Neuronal stem cell (in vitro differentiated cells): ENCODE measurements around the gene PRDM11.

ENCODE experiments used
- DNase-seq: peaks from one replicate; pipeline ENCODE4 v3.0.0-alpha.2; 2013; ENCODE audit warnings: low spot score
- H2AFZ ChIP-seq: one replicate; pipeline ENCODE4 v1.6.1; 2013; ENCODE audit warnings: mild to moderate bottlenecking, low read length, inconsistent platforms
- H2AK5ac ChIP-seq: 2 replicates; pipeline ENCODE4 v1.6.1; 2013; ENCODE audit warnings: low read depth, mild to moderate bottlenecking, inconsistent platforms, low read length, moderate library complexity, mixed read lengths
- H2BK120ac ChIP-seq: 2 replicates; pipeline ENCODE4 v1.6.1; 2013; ENCODE audit warnings: low read depth, mild to moderate bottlenecking, inconsistent platforms, low read length, moderate library complexity, mixed read lengths
- H2BK12ac ChIP-seq: one replicate; pipeline ENCODE4 v1.6.1; 2013; ENCODE audit warnings: low read length, inconsistent platforms
- H2BK15ac ChIP-seq: 2 replicates; pipeline ENCODE4 v1.6.1; 2013; ENCODE audit warnings: mild to moderate bottlenecking, low read length, inconsistent platforms, mixed read lengths
- H2BK5ac ChIP-seq: one replicate; pipeline ENCODE4 v1.6.1; 2013; ENCODE audit warnings: inconsistent platforms, mild to moderate bottlenecking, low read length, moderate library complexity
- H3K14ac ChIP-seq: one replicate; pipeline ENCODE4 v1.6.1; 2013; ENCODE audit warnings: low read length, inconsistent platforms
- H3K18ac ChIP-seq: 2 replicates; pipeline ENCODE4 v1.6.1; 2013; ENCODE audit warnings: low read length, inconsistent platforms
- H3K23ac ChIP-seq: 2 replicates; pipeline ENCODE4 v1.6.1; 2013; ENCODE audit warnings: low read depth, mild to moderate bottlenecking, mixed read lengths, low read length, inconsistent platforms; ENCODE audit not compliant: poor library complexity
- H3K27ac ChIP-seq: replicated peaks from 3 replicates; pipeline ENCODE4 v1.5.1; 2013; ENCODE audit warnings: low read length, inconsistent platforms
- H3K27me3 ChIP-seq, 3 experiments: 2 replicates each; pipeline ENCODE4 v1.6.1; 2013; ENCODE audit warnings: low read length in 3 of 3, mild to moderate bottlenecking in 2 of 3, inconsistent platforms in 1 of 3, low read depth in 1 of 3, mixed read lengths in 1 of 3, moderate library complexity in 1 of 3; ENCODE audit not compliant: control insufficient read depth in 3 of 3, insufficient read depth in 3 of 3
- H3K36me3 ChIP-seq, 2 donors: replicated peaks in 1 of 2; 2 replicates each; pipeline ENCODE4 v1.6.1; 2013; ENCODE audit warnings: low read length in 2 of 2; ENCODE audit not compliant: control insufficient read depth in 2 of 2, insufficient read depth in 2 of 2
- H3K4ac ChIP-seq: 2 replicates; pipeline ENCODE4 v1.6.1; 2013; ENCODE audit warnings: inconsistent platforms, mild to moderate bottlenecking, low read length, moderate library complexity
- H3K4me1 ChIP-seq, 2 donors: 1 replicate in 1 of 2; 2 replicates in 1 of 2; pipeline ENCODE4 v1.6.1; 2013; ENCODE audit warnings: low read length in 2 of 2, low read depth in 1 of 2; ENCODE audit not compliant: control insufficient read depth in 2 of 2, insufficient read depth in 1 of 2
- H3K4me2 ChIP-seq: one replicate; pipeline ENCODE4 v1.6.1; 2013; ENCODE audit warnings: mild to moderate bottlenecking, low read length, inconsistent platforms; ENCODE audit not compliant: insufficient read depth, poor library complexity, severe bottlenecking
- H3K4me3 ChIP-seq, 2 donors: 2 replicates each; pipeline ENCODE4 v1.5.1; 2013; ENCODE audit warnings: low read length in 2 of 2, mild to moderate bottlenecking in 2 of 2, inconsistent platforms in 1 of 2, moderate library complexity in 1 of 2
- H3K79me1 ChIP-seq: one replicate; pipeline ENCODE4 v1.6.1; 2013; ENCODE audit warnings: low read depth, mild to moderate bottlenecking, inconsistent platforms, low read length, moderate library complexity
- H3K9ac ChIP-seq: one replicate; pipeline ENCODE4 v1.6.1; 2013; ENCODE audit warnings: mild to moderate bottlenecking, low read depth, low read length, inconsistent platforms; ENCODE audit not compliant: poor library complexity
- H3K9me3 ChIP-seq, 2 donors: replicated peaks in 1 of 2; 2 replicates each; pipeline versions ENCODE3 to v1.6.1; 2013; ENCODE audit warnings: low read length in 2 of 2, mild to moderate bottlenecking in 2 of 2, inconsistent platforms in 1 of 2, low read depth in 1 of 2, mixed read lengths in 1 of 2, moderate library complexity in 1 of 2; ENCODE audit not compliant: control insufficient read depth in 2 of 2, insufficient read depth in 1 of 2
- H4K8ac ChIP-seq: one replicate; pipeline ENCODE4 v1.6.1; 2013; ENCODE audit warnings: low read depth, mild to moderate bottlenecking, inconsistent platforms, low read length, moderate library complexity
- H4K91ac ChIP-seq: one replicate; pipeline ENCODE4 v1.6.1; 2013; ENCODE audit warnings: low read length, low read depth, mild to moderate bottlenecking, inconsistent platforms; ENCODE audit not compliant: poor library complexity
- WGBS, 2 donors: extraction: QIAGEN DNeasy Blood & Tissue Kit; methylation state at CpG; one replicate each; pipeline ENCODE4 v1.1.7; 2013; ENCODE audit warnings: missing lambda C conversion rate in 2 of 2, mixed read lengths in 1 of 2; ENCODE audit not compliant: insufficient read length in 2 of 2, insufficient replicate concordance in 1 of 2; ENCODE audit errors: extremely low coverage in 2 of 2; 5-methylcytosine and 5-hydroxymethylcytosine counted together

PRDM11 gene

DNA sequence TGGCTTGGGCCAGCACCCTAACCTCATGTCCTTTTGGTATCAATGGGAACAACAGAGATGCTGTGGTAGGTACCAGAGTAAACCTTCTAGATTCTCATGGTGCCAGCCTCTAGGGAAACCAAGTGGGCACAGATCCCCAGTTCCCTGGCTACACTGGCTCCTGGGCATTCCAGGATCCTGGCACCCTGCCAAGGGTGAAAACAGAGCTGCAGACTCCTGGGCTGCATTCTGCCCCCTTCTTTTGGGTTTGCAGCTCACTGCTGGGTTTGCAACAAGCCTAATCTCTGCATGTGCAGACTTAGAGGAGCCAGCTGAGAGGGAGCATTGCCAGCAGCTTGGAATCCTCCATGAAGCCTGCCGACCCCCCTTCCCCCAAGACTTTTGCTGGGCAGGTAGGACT is 30.6 kb downstream of the PRDM11 start:
- Histone ChIP-seq H3K36me3 (peaks cover 0 to 2% of the 10 kb centered on the region in 2 donors), H3K23ac (no peak overlapping the region), H3K14ac (no peak overlapping the region), H2BK120ac (no peak overlapping the region), H3K79me1 (peaks cover 6% of the 10 kb centered on the region), H3K27ac (no peak overlapping the region), H3K4ac (no peak overlapping the region), H3K9me3 (no peaks in the 10 kb centered on the region), H2AFZ (no peak overlapping the region), H3K4me1 (peaks cover 0 to 5% of the 10 kb centered on the region in 2 donors), H4K8ac (no peak overlapping the region), H3K9ac (no peak overlapping the region), H2BK15ac (no peak overlapping the region), H3K4me2 (no peak overlapping the region), H2BK5ac (no peak overlapping the region), H4K91ac (no peak overlapping the region), H3K27me3 (no peaks in the 10 kb centered on the region), H2AK5ac (no peak overlapping the region), H3K18ac (no peak overlapping the region), H2BK12ac (no peak overlapping the region), H3K4me3 (no peak overlapping the region)
- no CpG with 5 or more reads among the region's 1 CpG for WGBS, 2 donors
- no peak for DNase-seq

DNA sequence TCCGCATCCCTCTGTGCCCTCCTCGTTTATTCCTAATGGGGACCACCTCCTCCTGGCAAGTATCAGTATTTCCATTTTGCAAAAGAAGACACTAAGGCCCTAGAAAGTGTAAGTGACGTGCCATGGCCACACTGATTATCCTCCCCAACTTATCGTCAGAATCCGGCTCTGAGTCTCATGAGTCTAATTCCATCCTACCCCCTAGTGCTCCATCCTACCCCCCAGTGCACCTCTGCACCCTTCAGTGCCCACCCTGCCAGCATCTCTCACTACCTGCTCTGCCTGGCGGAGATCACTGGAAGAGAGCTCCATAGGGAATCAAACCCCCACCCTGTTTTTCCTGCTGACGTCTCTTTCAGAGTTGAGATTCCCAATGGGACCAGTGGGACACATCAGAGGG is 31.8 kb downstream of the PRDM11 start:
- H3K18ac ChIP-seq: no peak overlapping the region
- no peaks in the 10 kb centered on the region for H3K9me3 ChIP-seq
- no peak overlapping the region for H2AFZ ChIP-seq
- peaks cover 0 to 5% of the 10 kb centered on the region in 2 donors for H3K4me1 ChIP-seq
- no peaks in the 10 kb centered on the region for H3K27me3 ChIP-seq
- no peak overlapping the region for H3K4ac ChIP-seq
- peak overlapping the region; percentile 3 for H4K8ac ChIP-seq
- no peak overlapping the region for H2AK5ac ChIP-seq
- peaks cover 2 to 14% of the 10 kb centered on the region in 2 donors for H3K36me3 ChIP-seq
- no peak overlapping the region for H2BK15ac ChIP-seq
- no peak for DNase-seq
- no peak overlapping the region for H2BK12ac ChIP-seq
- H3K23ac ChIP-seq: no peak overlapping the region
- H4K91ac ChIP-seq: no peak overlapping the region
- no peak overlapping the region for H3K9ac ChIP-seq
- H3K4me2 ChIP-seq: no peak overlapping the region
- H2BK5ac ChIP-seq: no peak overlapping the region
- no peak overlapping the region for H3K4me3 ChIP-seq
- WGBS, 2 donors: no CpG with 5 or more reads among the region's 7 CpGs
- H2BK120ac ChIP-seq: no peak overlapping the region
- peaks cover 6% of the 10 kb centered on the region for H3K79me1 ChIP-seq
- H3K14ac ChIP-seq: no peak overlapping the region
- no peak overlapping the region for H3K27ac ChIP-seq

DNA sequence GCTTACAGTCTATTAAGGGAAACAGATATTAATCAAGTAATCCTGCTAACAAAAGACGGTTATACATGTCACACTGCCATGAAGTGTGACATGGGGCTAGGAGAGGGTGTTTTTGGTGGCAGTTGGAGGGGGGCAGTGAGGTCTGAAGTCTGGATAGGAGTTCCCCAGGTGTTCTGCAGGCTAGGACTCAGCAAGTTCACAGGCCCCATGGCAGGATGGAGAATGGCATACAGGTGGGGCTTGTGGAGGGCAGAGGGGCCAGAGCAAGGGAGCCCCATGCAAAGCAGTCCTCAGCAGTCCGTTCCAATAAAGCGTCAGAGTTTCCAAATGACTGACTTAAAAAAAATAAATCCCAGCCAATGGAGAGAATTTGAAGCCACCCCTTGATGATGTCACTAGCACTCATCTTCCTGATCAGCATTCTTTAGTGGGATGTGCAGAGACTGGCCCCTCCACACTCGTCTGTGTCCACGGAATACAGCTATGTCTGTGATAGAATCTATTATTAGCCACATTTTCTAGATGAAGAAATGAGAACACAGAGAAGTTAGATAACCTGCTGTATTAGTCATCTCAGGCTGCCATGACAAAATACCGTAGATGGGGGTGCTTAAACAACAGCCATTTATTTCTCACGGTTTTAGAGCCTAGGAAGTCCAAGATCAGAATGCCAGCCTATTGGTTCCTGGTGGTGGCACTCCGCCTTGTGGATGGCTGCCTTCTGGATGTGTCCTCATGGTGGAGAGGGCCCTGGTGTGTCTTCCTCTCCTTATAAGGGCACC is 32.6 kb downstream of the PRDM11 start:
- no peaks in the 10 kb centered on the region for H3K9me3 ChIP-seq
- peaks cover 6% of the 10 kb centered on the region for H3K79me1 ChIP-seq
- no peak overlapping the region for H2BK5ac ChIP-seq
- no peak overlapping the region for H3K4me2 ChIP-seq
- no peak overlapping the region for H4K91ac ChIP-seq
- no peak overlapping the region for H3K4me3 ChIP-seq
- H3K4ac ChIP-seq: no peak overlapping the region
- H3K23ac ChIP-seq: no peak overlapping the region
- no peak overlapping the region for H3K9ac ChIP-seq
- peaks cover 5 to 18% of the 10 kb centered on the region in 2 donors for H3K36me3 ChIP-seq
- H2BK120ac ChIP-seq: no peak overlapping the region
- no peak overlapping the region for H4K8ac ChIP-seq
- peaks cover 0 to 5% of the 10 kb centered on the region in 2 donors for H3K4me1 ChIP-seq
- no CpG with 5 or more reads among the region's 8 CpGs for WGBS, 2 donors
- H3K27me3 ChIP-seq: no peaks in the 10 kb centered on the region
- H3K14ac ChIP-seq: no peak overlapping the region
- no peak overlapping the region for H3K18ac ChIP-seq
- DNase-seq: no peak
- no peak overlapping the region for H2BK15ac ChIP-seq
- H2AFZ ChIP-seq: no peak overlapping the region
- H2BK12ac ChIP-seq: no peak overlapping the region
- H3K27ac ChIP-seq: no peak overlapping the region
- H2AK5ac ChIP-seq: no peak overlapping the region

DNA sequence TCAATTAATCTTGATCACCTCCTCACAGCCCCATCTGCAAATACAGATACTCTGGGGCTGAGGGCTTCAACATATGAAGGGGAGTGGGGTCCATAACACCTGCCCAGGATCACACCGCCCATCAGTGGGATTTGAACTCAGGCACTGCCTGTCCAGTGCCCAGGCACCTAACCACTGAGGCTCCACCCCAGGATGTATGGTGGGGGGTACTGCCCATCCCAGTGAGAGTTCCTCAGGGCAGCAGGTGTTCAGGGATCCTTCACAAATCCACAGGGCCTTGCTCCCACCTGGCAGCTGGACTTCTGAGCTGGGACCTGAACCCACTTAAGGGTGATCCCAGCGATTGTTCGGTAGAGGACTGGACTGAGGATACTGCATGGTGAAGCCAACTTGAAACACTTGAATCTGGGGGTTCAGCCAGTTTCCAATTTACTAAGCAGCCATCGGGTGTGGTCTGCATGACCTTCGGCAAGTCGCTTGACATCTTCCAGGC is 33.3 kb downstream of the PRDM11 start:
- Histone ChIP-seq H2BK12ac (no peak overlapping the region), H2BK15ac (no peak overlapping the region), H3K27me3 (no peaks in the 10 kb centered on the region), H2BK5ac (no peak overlapping the region), H3K79me1 (peaks cover 6% of the 10 kb centered on the region), H2AFZ (no peak overlapping the region), H3K36me3 (peaks cover 5 to 18% of the 10 kb centered on the region in 2 donors), H3K23ac (peak overlapping the region; percentile 81), H4K91ac (peak overlapping the region; percentile 27), H2BK120ac (no peak overlapping the region), H3K4me1 (peaks cover 0 to 5% of the 10 kb centered on the region in 2 donors), H4K8ac (no peak overlapping the region), H3K27ac (no peak overlapping the region), H3K9ac (peak overlapping the region; percentile 70), H3K4ac (no peak overlapping the region), H3K14ac (no peak overlapping the region), H3K4me3 (peak overlapping the region in 1 of 2 donors; percentile 75), H3K9me3 (no peaks in the 10 kb centered on the region), H3K4me2 (peak overlapping the region; percentile 88), H2AK5ac (no peak overlapping the region), H3K18ac (peak overlapping the region; percentile 44)
- no CpG with 5 or more reads among the region's 6 CpGs for WGBS, 2 donors
- peak; percentile 27 for DNase-seq
